AG04450 (cell line): ENCODE data around the gene PPP4R4. TPM values are rescaled to one million over a fixed set of nuclear protein-coding genes. Genes with fewer than 3 reads are reported as not detected.
A peak's percentile ranks its signal among the peaks of the same experiment; 100 is the strongest.

Experiments
- CTCF ChIA-PET: fragments of 300-600, 350-600 bp; formaldehyde crosslinking; extraction: SDS; loops from one replicate; lab custom pipeline; 2022; ENCODE audit warnings: antibody characterized with exemption, inconsistent platforms; lab: Charles Lee
- POLR2A ChIA-PET: fragments of 350-600 bp; formaldehyde crosslinking; extraction: SDS; loops from one replicate; lab custom pipeline; 2021; ENCODE audit warnings: antibody characterized with exemption, inconsistent platforms; lab: Yijun Ruan, JAX
- DNase-seq: peaks from one replicate; pipeline ENCODE4 v3.0.0-alpha.2; 2011; ENCODE audit warnings: low read depth, low spot score
- H3K27ac ChIP-seq: one replicate; pipeline ENCODE4 v1.5.1; 2012; ENCODE audit warnings: low read depth, low read length, control low read depth
- H3K27me3 ChIP-seq: one replicate; pipeline ENCODE4 v1.6.0; 2012; ENCODE audit warnings: low read length; ENCODE audit not compliant: control insufficient read depth, insufficient read depth
- H3K4me3 ChIP-seq: 2 replicates; pipeline ENCODE4 v1.5.1; 2011; ENCODE audit warnings: mild to moderate bottlenecking, low read depth, low read length, control low read depth
- H3K9me3 ChIP-seq: 2 replicates; pipeline ENCODE4 v1.5.1; 2012; ENCODE audit warnings: low read length; ENCODE audit not compliant: control insufficient read depth, insufficient read depth
- CTCF ChIP-seq: IDR thresholded peaks from 2 replicates; pipeline ENCODE4 v1.5.1; 2011; ENCODE audit warnings: low read depth, low read length, control low read depth, inconsistent platforms
- polyA plus RNA-seq: library from polyadenylated mRNA; depleted of rRNA; stranded (reverse); fragments of >200 nt; gene quantifications from 2 replicates; pipeline ENCODE4 v1.2.3, GENCODE V29; 2011

PPP4R4 gene
- polyA plus RNA-seq, 1 experiment = 0.60 TPM

- peak overlapping the region; percentile 72 for H3K4me3 ChIP-seq
- H3K9me3 ChIP-seq = no peaks in the 10 kb centered on the region
- ChIA-PET POLR2A (interaction anchor here (0.6 to 0.7 kb wide), 2 partner anchors 33 to 120 kb away, joined by 3 read pairs; no protein-coding TSS in a partner anchor), CTCF (interaction anchor here (0.5 to 5.2 kb wide), 17 partner anchors 13 to 855 kb away, joined by 3 to 84 read pairs (median 6); partner anchors contain the start of genes DDX24 and IFI27L1)
- no peak for TF ChIP-seq CTCF
- no peak overlapping the region for H3K27ac ChIP-seq
- H3K27me3 ChIP-seq = peaks cover 3% of the 10 kb centered on the region
- DNase-seq = no peak
Measured at GRCh38 chr14:94129758-94130414, 44.2 kb upstream of the PPP4R4 start.

GRCh38 chr14:94132285-94132887, 41.7 kb upstream of the PPP4R4 start:
- Histone ChIP-seq H3K9me3 (peaks cover 2% of the 10 kb centered on the region; the same call in 1 of the 2 replicates), H3K4me3 (no peak overlapping the region), H3K27me3 (peaks cover 3% of the 10 kb centered on the region), H3K27ac (no peak overlapping the region)
- DNase-seq = peak; percentile 33
- CTCF ChIA-PET = interaction anchor here (0.6 to 5.2 kb wide), 63 partner anchors 8 to 1409 kb away, joined by 3 to 84 read pairs (median 4); partner anchors contain the start of genes DDX24, IFI27, IFI27L1 and PPP4R4
- POLR2A ChIA-PET = no interaction called here
- TF ChIP-seq CTCF = peak; percentile 85

GRCh38 chr14:94135476-94135875, 38.6 kb upstream of the PPP4R4 start:
- ChIA-PET CTCF (interaction anchor here (0.6 to 5.6 kb wide), 5 partner anchors 45 to 351 kb away, joined by 3 to 183 read pairs (median 7); no protein-coding TSS in a partner anchor), POLR2A (no interaction called here)
- Histone ChIP-seq H3K27me3 (peaks cover 5% of the 10 kb centered on the region), H3K27ac (no peak overlapping the region), H3K4me3 (no peak overlapping the region), H3K9me3 (peaks cover 2% of the 10 kb centered on the region; the same call in 1 of the 2 replicates)
- DNase-seq = no peak
- no peak for TF ChIP-seq CTCF

GRCh38 chr14:94136575-94137331, 37.4 kb upstream of the PPP4R4 start:
- H3K27me3 ChIP-seq = peaks cover 5% of the 10 kb centered on the region
- ChIA-PET CTCF (interaction anchor here (0.6 to 5.8 kb wide), 66 partner anchors 8 to 896 kb away, joined by 3 to 183 read pairs (median 5); partner anchors contain the start of genes DDX24, IFI27, IFI27L1 and OTUB2), POLR2A (interaction anchor here (1.0 kb wide), 1 partner anchor 56 kb away, joined by 3 read pairs; the partner anchor contains the start of genes DDX24 and IFI27L1)
- DNase-seq = peak; percentile 57
- no peak overlapping the region for H3K27ac ChIP-seq
- H3K9me3 ChIP-seq = peaks cover 2% of the 10 kb centered on the region; the same call in 1 of the 2 replicates
- peak; percentile 99 for TF ChIP-seq CTCF
- no peak overlapping the region for H3K4me3 ChIP-seq
